ENCODE data around the gene SCNN1B.

DNA sequence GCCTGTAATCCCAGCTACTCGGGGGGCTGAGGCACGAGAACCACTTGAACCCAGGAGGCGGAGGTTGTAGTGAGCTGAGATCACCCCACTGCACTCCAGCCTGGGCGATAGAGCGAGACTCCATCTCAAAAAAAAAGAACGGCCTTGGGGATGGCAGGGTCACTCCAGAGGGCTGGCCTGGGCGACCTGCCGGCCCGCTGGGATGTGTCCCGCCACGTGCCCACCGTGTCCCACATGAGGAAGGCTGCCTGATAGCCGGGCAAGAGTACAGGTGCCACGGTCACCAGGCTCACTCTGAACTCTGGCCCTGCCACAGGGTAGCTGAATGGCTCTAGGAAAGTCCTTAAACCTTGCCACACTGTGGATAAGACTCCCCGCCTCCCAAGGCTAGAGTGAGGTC, 83.3 kb downstream of the SCNN1B start:
- TF ChIP-seq, protein P1, sequence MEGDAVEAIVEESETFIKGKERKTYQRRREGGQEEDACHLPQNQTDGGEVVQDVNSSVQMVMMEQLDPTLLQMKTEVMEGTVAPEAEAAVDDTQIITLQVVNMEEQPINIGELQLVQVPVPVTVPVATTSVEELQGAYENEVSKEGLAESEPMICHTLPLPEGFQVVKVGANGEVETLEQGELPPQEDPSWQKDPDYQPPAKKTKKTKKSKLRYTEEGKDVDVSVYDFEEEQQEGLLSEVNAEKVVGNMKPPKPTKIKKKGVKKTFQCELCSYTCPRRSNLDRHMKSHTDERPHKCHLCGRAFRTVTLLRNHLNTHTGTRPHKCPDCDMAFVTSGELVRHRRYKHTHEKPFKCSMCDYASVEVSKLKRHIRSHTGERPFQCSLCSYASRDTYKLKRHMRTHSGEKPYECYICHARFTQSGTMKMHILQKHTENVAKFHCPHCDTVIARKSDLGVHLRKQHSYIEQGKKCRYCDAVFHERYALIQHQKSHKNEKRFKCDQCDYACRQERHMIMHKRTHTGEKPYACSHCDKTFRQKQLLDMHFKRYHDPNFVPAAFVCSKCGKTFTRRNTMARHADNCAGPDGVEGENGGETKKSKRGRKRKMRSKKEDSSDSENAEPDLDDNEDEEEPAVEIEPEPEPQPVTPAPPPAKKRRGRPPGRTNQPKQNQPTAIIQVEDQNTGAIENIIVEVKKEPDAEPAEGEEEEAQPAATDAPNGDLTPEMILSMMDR (conservative IDR thresholded peaks at IDR 0.05), result no peak
- no peak for TF ChIP-seq ZFX (IDR thresholded peaks at IDR 0.05)

Measured in C4-2B (cell line).